Chondrocyte (in vitro differentiated cells): Measurements from ENCODE around the gene ARHGAP18. TPM values are rescaled to one million over a fixed set of nuclear protein-coding genes. Genes with fewer than 3 reads are reported as not detected.

Source experiments
- DNase-seq: peaks from one replicate; pipeline ENCODE4 v3.0.0; 2021; ENCODE audit warnings: mixed read lengths, low spot score
- H3K27ac Mint-ChIP-seq: one replicate; pipeline ENCODE4 v1.8.0; 2021; ENCODE audit warnings: mild to moderate bottlenecking, moderate library complexity, mixed read lengths; ENCODE audit not compliant: unreplicated experiment
- H3K27me3 Mint-ChIP-seq: 2 replicates; pipeline ENCODE4 v1.8.0; 2021; ENCODE audit warnings: low read depth, mixed read lengths
- H3K36me3 Mint-ChIP-seq: 2 replicates; pipeline ENCODE4 v1.8.0; 2021; ENCODE audit warnings: low read depth, mixed read lengths
- H3K4me1 Mint-ChIP-seq: 2 replicates; pipeline ENCODE4 v1.8.0; 2021; ENCODE audit warnings: low read depth, mild to moderate bottlenecking, mixed read lengths
- H3K4me3 Mint-ChIP-seq: one replicate; pipeline ENCODE4 v1.8.0; 2021; ENCODE audit warnings: mild to moderate bottlenecking, moderate library complexity, mixed read lengths; ENCODE audit not compliant: unreplicated experiment
- H3K9me3 Mint-ChIP-seq: 2 replicates; pipeline ENCODE4 v1.8.0; 2021; ENCODE audit warnings: low read depth, mixed read lengths
- CTCF ChIP-seq: fragments of 200-600 bp; sonication (generic); IDR thresholded peaks from 2 replicates; pipeline ENCODE4 v1.5.0; 2021; ENCODE audit warnings: antibody characterized with exemption, mild to moderate bottlenecking, moderate library complexity
- total RNA-seq: library from RNA; stranded (reverse); gene quantifications from 3 replicates; pipeline ENCODE4 v1.2.1, GENCODE V29; 2021

ARHGAP18 gene
- total RNA-seq, 1 donor from 2014 or later = 8.0 TPM

- TF ChIP-seq CTCF = no peak
- no peak overlapping the region for H3K4me3 Mint-ChIP-seq
- DNase-seq = no peak
- no peaks in the 10 kb centered on the region for H3K27me3 Mint-ChIP-seq
- H3K4me1 Mint-ChIP-seq = peaks cover 3% of the 10 kb centered on the region
- H3K9me3 Mint-ChIP-seq = peaks cover 3% of the 10 kb centered on the region
- H3K36me3 Mint-ChIP-seq = peaks cover 3% of the 10 kb centered on the region
- H3K27ac Mint-ChIP-seq = no peak overlapping the region
Observed at GRCh38 chr6:129619579-129620233, 90.3 kb downstream of the ARHGAP18 start.

GRCh38 chr6:129617986-129618385, 92.0 kb downstream of the ARHGAP18 start:
- no peak for DNase-seq
- peaks cover 3% of the 10 kb centered on the region for H3K4me1 Mint-ChIP-seq
- H3K36me3 Mint-ChIP-seq = peaks cover 3% of the 10 kb centered on the region
- peaks cover 3% of the 10 kb centered on the region for H3K9me3 Mint-ChIP-seq
- H3K4me3 Mint-ChIP-seq = no peak overlapping the region
- H3K27me3 Mint-ChIP-seq = no peaks in the 10 kb centered on the region
- no peak for TF ChIP-seq CTCF
- no peak overlapping the region for H3K27ac Mint-ChIP-seq

- DNase-seq = no peak
- no peaks in the 10 kb centered on the region for H3K27me3 Mint-ChIP-seq
- no peak overlapping the region for H3K27ac Mint-ChIP-seq
- H3K36me3 Mint-ChIP-seq = peaks cover 3% of the 10 kb centered on the region
- H3K4me1 Mint-ChIP-seq = peaks cover 8% of the 10 kb centered on the region
- TF ChIP-seq CTCF = no peak
- no peak overlapping the region for H3K4me3 Mint-ChIP-seq
- H3K9me3 Mint-ChIP-seq = peaks cover 3% of the 10 kb centered on the region
Observed at GRCh38 chr6:129615496-129615895, 94.5 kb downstream of the ARHGAP18 start.

GRCh38 chr6:129615020-129615419, 95.0 kb downstream of the ARHGAP18 start:
- Mint-ChIP-seq H3K4me1 (peaks cover 8% of the 10 kb centered on the region), H3K27me3 (no peaks in the 10 kb centered on the region), H3K4me3 (no peak overlapping the region), H3K9me3 (peaks cover 3% of the 10 kb centered on the region), H3K27ac (no peak overlapping the region), H3K36me3 (peaks cover 6% of the 10 kb centered on the region)
- DNase-seq = no peak
- TF ChIP-seq CTCF = no peak

GRCh38 chr6:129614464-129614863, 95.5 kb downstream of the ARHGAP18 start:
- Mint-ChIP-seq H3K4me3 (no peak overlapping the region), H3K27me3 (no peaks in the 10 kb centered on the region), H3K4me1 (peaks cover 8% of the 10 kb centered on the region), H3K36me3 (peaks cover 6% of the 10 kb centered on the region), H3K27ac (no peak overlapping the region), H3K9me3 (peaks cover 3% of the 10 kb centered on the region)
- DNase-seq = no peak
- TF ChIP-seq CTCF = no peak
